Large intestine (tissue), 3 donors: ENCODE measurements around the gene HPS4. TPM values are rescaled to one million over a fixed set of nuclear protein-coding genes. Genes with fewer than 3 reads are reported as not detected.
A peak's percentile ranks its signal among the peaks of the same experiment; 100 is the strongest.

Experiments used
- DNase-seq, 2 donors: peaks; one replicate each; pipeline versions ENCODE4 v3.0.0 to v3.0.0-alpha.2; 2013
- H3K27ac ChIP-seq: one replicate; pipeline ENCODE4 v1.5.1; 2013; ENCODE audit warnings: low read length
- H3K27me3 ChIP-seq: 2 replicates; pipeline ENCODE4 v1.6.1; 2013; ENCODE audit warnings: low read length; ENCODE audit not compliant: control insufficient read depth, insufficient read depth
- H3K36me3 ChIP-seq: 2 replicates; pipeline ENCODE4 v1.6.1; 2013; ENCODE audit warnings: low read length; ENCODE audit not compliant: control insufficient read depth, insufficient read depth
- H3K4me1 ChIP-seq: one replicate; pipeline ENCODE4 v1.6.1; 2013; ENCODE audit warnings: low read length; ENCODE audit not compliant: control insufficient read depth, insufficient read depth
- H3K4me3 ChIP-seq: one replicate; pipeline ENCODE4 v1.5.1; 2013; ENCODE audit warnings: low read length
- H3K9me3 ChIP-seq: one replicate; pipeline ENCODE4 v1.6.1; 2013; ENCODE audit warnings: mild to moderate bottlenecking, low read depth, low read length, moderate library complexity; ENCODE audit not compliant: control insufficient read depth
- WGBS: methylation state at CpG from one replicate; pipeline ENCODE4 v1.1.5; 2013; ENCODE audit warnings: low lambda C conversion rate; ENCODE audit not compliant: insufficient coverage; 5-methylcytosine and 5-hydroxymethylcytosine counted together
- polyA plus RNA-seq: library from polyadenylated mRNA; unstranded; fragments of 120-200 nt; gene quantifications from one replicate; pipeline ENCODE4 v1.2.1, GENCODE V29; 2013

HPS4 gene
- polyA plus RNA-seq, 1 donor: 47.3 TPM

GRCh38 chr22:26482161-26482560 lies 1.4 kb downstream of the HPS4 start:
- H3K36me3 ChIP-seq: peaks cover 13% of the 10 kb centered on the region
- H3K27ac ChIP-seq: peak overlapping the region; percentile 55
- H3K4me3 ChIP-seq: no peak overlapping the region
- no peaks in the 10 kb centered on the region for H3K27me3 ChIP-seq
- peaks cover 34% of the 10 kb centered on the region for H3K4me1 ChIP-seq
- peak in 1 of 2 donors; percentile 42 for DNase-seq
- H3K9me3 ChIP-seq: no peaks in the 10 kb centered on the region
- no CpG with 5 or more reads among the region's 5 CpGs for WGBS

GRCh38 chr22:26481694-26482093 lies 1.9 kb downstream of the HPS4 start:
- H3K4me1 ChIP-seq: peaks cover 34% of the 10 kb centered on the region
- no peak for DNase-seq
- no peak overlapping the region for H3K4me3 ChIP-seq
- WGBS: 80% methylated on average over 1 of the region's 4 CpGs
- H3K36me3 ChIP-seq: peaks cover 17% of the 10 kb centered on the region
- H3K27me3 ChIP-seq: no peaks in the 10 kb centered on the region
- H3K9me3 ChIP-seq: no peaks in the 10 kb centered on the region
- H3K27ac ChIP-seq: peak overlapping the region; percentile 55

- Histone ChIP-seq H3K4me1 (peaks cover 34% of the 10 kb centered on the region), H3K27ac (peak overlapping the region; percentile 55), H3K36me3 (peaks cover 22% of the 10 kb centered on the region), H3K9me3 (no peaks in the 10 kb centered on the region), H3K4me3 (no peak overlapping the region), H3K27me3 (no peaks in the 10 kb centered on the region)
- WGBS: no CpG with 5 or more reads among the region's 6 CpGs
- DNase-seq: no peak
Measured at GRCh38 chr22:26481112-26481693, 2.4 kb downstream of the HPS4 start.

- no CpG with 5 or more reads among the region's 2 CpGs for WGBS
- peaks cover 23% of the 10 kb centered on the region for H3K36me3 ChIP-seq
- peaks cover 34% of the 10 kb centered on the region for H3K4me1 ChIP-seq
- H3K4me3 ChIP-seq: no peak overlapping the region
- H3K27ac ChIP-seq: peak overlapping the region; percentile 75
- H3K9me3 ChIP-seq: no peaks in the 10 kb centered on the region
- no peak for DNase-seq
- no peaks in the 10 kb centered on the region for H3K27me3 ChIP-seq
Measured at GRCh38 chr22:26480611-26480932, 3.0 kb downstream of the HPS4 start.

GRCh38 chr22:26479792-26480610 lies 3.6 kb downstream of the HPS4 start:
- DNase-seq: peak in 1 of 2 donors; percentile 82
- H3K36me3 ChIP-seq: peaks cover 27% of the 10 kb centered on the region
- WGBS: 0% methylated on average over 1 of the region's 12 CpGs
- H3K27me3 ChIP-seq: no peaks in the 10 kb centered on the region
- peaks cover 34% of the 10 kb centered on the region for H3K4me1 ChIP-seq
- peak overlapping the region; percentile 34 for H3K4me3 ChIP-seq
- no peaks in the 10 kb centered on the region for H3K9me3 ChIP-seq
- peak overlapping the region; percentile 75 for H3K27ac ChIP-seq

GRCh38 chr22:26479043-26479791 lies 4.4 kb downstream of the HPS4 start:
- WGBS: 100% methylated on average over 1 of the region's 12 CpGs
- Histone ChIP-seq H3K27me3 (no peaks in the 10 kb centered on the region), H3K4me3 (peak overlapping the region; percentile 34), H3K36me3 (peaks cover 32% of the 10 kb centered on the region), H3K9me3 (no peaks in the 10 kb centered on the region), H3K4me1 (peaks cover 26% of the 10 kb centered on the region), H3K27ac (peak overlapping the region; percentile 75)
- no peak for DNase-seq

GRCh38 chr22:26477341-26477731 lies 6.2 kb downstream of the HPS4 start:
- no CpG with 5 or more reads among the region's 4 CpGs for WGBS
- peaks cover 26% of the 10 kb centered on the region for H3K4me1 ChIP-seq
- H3K4me3 ChIP-seq: no peak overlapping the region
- no peak for DNase-seq
- H3K27me3 ChIP-seq: no peaks in the 10 kb centered on the region
- no peaks in the 10 kb centered on the region for H3K9me3 ChIP-seq
- no peak overlapping the region for H3K27ac ChIP-seq
- peaks cover 48% of the 10 kb centered on the region for H3K36me3 ChIP-seq

- Histone ChIP-seq H3K4me1 (peaks cover 24% of the 10 kb centered on the region), H3K27ac (no peak overlapping the region), H3K36me3 (peaks cover 53% of the 10 kb centered on the region), H3K27me3 (no peaks in the 10 kb centered on the region), H3K9me3 (no peaks in the 10 kb centered on the region), H3K4me3 (no peak overlapping the region)
- WGBS: 83% methylated on average over 1 of the region's 4 CpGs
- DNase-seq: no peak
Measured at GRCh38 chr22:26476705-26477340, 6.8 kb downstream of the HPS4 start.

- Histone ChIP-seq H3K4me3 (no peak overlapping the region), H3K4me1 (peaks cover 7% of the 10 kb centered on the region), H3K27ac (no peak overlapping the region), H3K9me3 (no peaks in the 10 kb centered on the region), H3K36me3 (peaks cover 72% of the 10 kb centered on the region), H3K27me3 (no peaks in the 10 kb centered on the region)
- no peak for DNase-seq
Measured at GRCh38 chr22:26474682-26475081, 8.9 kb downstream of the HPS4 start.

GRCh38 chr22:26471522-26471921 lies 12.1 kb downstream of the HPS4 start:
- Histone ChIP-seq H3K27ac (no peak overlapping the region), H3K9me3 (no peaks in the 10 kb centered on the region), H3K36me3 (peaks cover 87% of the 10 kb centered on the region), H3K4me3 (no peak overlapping the region), H3K4me1 (no peaks in the 10 kb centered on the region), H3K27me3 (no peaks in the 10 kb centered on the region)
- DNase-seq: no peak
- WGBS: no CpG with 5 or more reads among the region's 5 CpGs
